K562 (cell line): Measurements from ENCODE around the gene CLIC5. TPM values are rescaled to one million over a fixed set of nuclear protein-coding genes. Genes with fewer than 3 reads are reported as not detected.

Source experiments
- ATAC-seq: fragments of 200-7000 bp; cut with Tn5 transposase; 3 replicates; pipeline ENCODE4 v1.9.1; 2020; ENCODE audit warnings: moderate library complexity
- BruUV-seq: library from RNA; stranded (reverse); fragments of 400-500 nt; replicated peaks from 2 replicates; lab custom pipeline; 2021; lab: Mats Ljungman, UMichigan
- CTCF ChIA-PET: fragments of 300-600 bp; formaldehyde crosslinking; extraction: SDS; loops from one replicate; lab custom pipeline; 2021; ENCODE audit warnings: low intra/inter-chr PET ratio; lab: Yijun Ruan, JAX
- POLR2A ChIA-PET: fragments of 300-600, 350-650 bp; sonication (Branson Sonifier 250); formaldehyde crosslinking; extraction: SDS; loops from one replicate; lab custom pipeline; 2021; ENCODE audit warnings: antibody characterized with exemption, inconsistent platforms; lab: Yijun Ruan, JAX
- DNase-seq, 4 experiments: peaks; one replicate each; pipeline versions ENCODE4 v3.0.0 to v3.0.0-alpha.2; 2011 to 2018; ENCODE audit warnings: low spot score in 3 of 4, mixed read lengths in 3 of 4; ENCODE audit errors: extremely low read depth in 1 of 4
- FAIRE-seq: peaks from 2 replicates; lab custom pipeline; 2011; peaks lifted over from hg19 to GRCh38; lab: Jason Lieb, UNC
- H2AFZ ChIP-seq: 2 replicates; pipeline ENCODE4 v1.6.0; 2011; ENCODE audit warnings: low read depth, low read length, control low read depth, inconsistent platforms
- H3K27ac ChIP-seq: fragments of 200-600 bp; 3 replicates; pipeline ENCODE4 v1.8.0; 2011; ENCODE audit warnings: low read depth, mild to moderate bottlenecking, control low read depth, inconsistent platforms, low read length, moderate library complexity, mixed read lengths; ENCODE audit errors: extremely low read depth
- H3K27me3 ChIP-seq, 2 experiments: fragments of 300-600 bp in 1 of 2; 2 replicates in 1 of 2; 3 replicates in 1 of 2; pipeline versions ENCODE4 v1.6.0 to v1.8.0; 2011; ENCODE audit warnings: inconsistent platforms in 2 of 2, low read length in 2 of 2, mild to moderate bottlenecking in 1 of 2, mixed read lengths in 1 of 2, moderate library complexity in 1 of 2; ENCODE audit not compliant: control insufficient read depth in 2 of 2, insufficient read depth in 2 of 2
- H3K36me3 ChIP-seq: fragments of 300-600 bp; 3 replicates; pipeline ENCODE4 v1.8.0; 2011; ENCODE audit warnings: mild to moderate bottlenecking, low read length, inconsistent platforms; ENCODE audit not compliant: control insufficient read depth, insufficient read depth
- H3K4me1 ChIP-seq, 2 experiments: fragments of 200-600 bp in 1 of 2; replicated peaks in 1 of 2; 2 replicates in 1 of 2; 3 replicates in 1 of 2; pipeline versions ENCODE4 v1.5.1 to v1.8.0; 2011; ENCODE audit warnings: inconsistent platforms in 2 of 2, low read length in 2 of 2, mild to moderate bottlenecking in 1 of 2, mixed read lengths in 1 of 2, moderate library complexity in 1 of 2; ENCODE audit not compliant: control insufficient read depth in 2 of 2, insufficient read depth in 2 of 2
- H3K4me2 ChIP-seq: 2 replicates; pipeline ENCODE4 v1.6.1; 2011; ENCODE audit warnings: low read length, control low read depth, inconsistent platforms, mixed read lengths; ENCODE audit not compliant: insufficient read depth
- H3K4me3 ChIP-seq: fragments of 200-600 bp; sonication (generic), shearing (Covaris generic); 2 replicates; pipeline ENCODE4 v1.5.1; 2016; ENCODE audit warnings: control low read depth, inconsistent platforms
- H3K79me2 ChIP-seq: fragments of 200-600 bp; 3 replicates; pipeline ENCODE4 v1.8.0; 2011; ENCODE audit warnings: low read length, inconsistent platforms; ENCODE audit not compliant: control insufficient read depth, insufficient read depth
- H3K9ac ChIP-seq, 2 experiments: 2 replicates each; pipeline versions ENCODE4 v1.6.0 to v1.6.1; 2011; ENCODE audit warnings: low read depth in 2 of 2, low read length in 2 of 2, control low read depth in 1 of 2, inconsistent platforms in 1 of 2, mild to moderate bottlenecking in 1 of 2, mixed read lengths in 1 of 2; ENCODE audit not compliant: insufficient read depth in 1 of 2
- H3K9me1 ChIP-seq: one replicate; pipeline ENCODE4 v1.6.0; 2011; ENCODE audit warnings: inconsistent platforms, mild to moderate bottlenecking, low read length, moderate library complexity; ENCODE audit not compliant: control insufficient read depth, insufficient read depth
- H3K9me3 ChIP-seq: replicated peaks from 2 replicates; pipeline ENCODE4 v1.5.1; 2011; ENCODE audit warnings: low read depth, low read length, inconsistent platforms; ENCODE audit not compliant: control insufficient read depth, insufficient read depth
- H4K20me1 ChIP-seq: replicated peaks from 2 replicates; pipeline ENCODE4 v1.6.1; 2011; ENCODE audit warnings: low read length, inconsistent platforms, mixed read lengths; ENCODE audit not compliant: control insufficient read depth, insufficient read depth
- C11orf30 ChIP-seq: fragments of 450-650 bp; IDR thresholded peaks from 2 replicates; pipeline ENCODE4 v1.6.1; 2016; ENCODE audit warnings: low read depth, mild to moderate bottlenecking
- LARP7 ChIP-seq: fragments of 450-650 bp; IDR thresholded peaks from 2 replicates; pipeline ENCODE4 v1.6.1; 2016
- LEF1 ChIP-seq: fragments of 450-650 bp; IDR thresholded peaks from 2 replicates; pipeline ENCODE4 v1.6.1; 2016; ENCODE audit warnings: mild to moderate bottlenecking
- NEUROD1 ChIP-seq: fragments of 150-350 bp; IDR thresholded peaks from 2 replicates; pipeline ENCODE4 v1.6.1; 2014; ENCODE audit warnings: borderline replicate concordance, low read length, low read depth; ENCODE audit not compliant: partially characterized antibody
- POLR2A ChIP-seq: fragments of 450-650 bp; conservative IDR thresholded peaks from 2 replicates; pipeline ENCODE4 v1.6.1; 2016
- SREBF1 ChIP-seq: fragments of 150-350 bp; IDR thresholded peaks from 2 replicates; pipeline ENCODE4 v1.6.1; 2014; ENCODE audit warnings: antibody characterized with exemption, low read depth, low read length, borderline replicate concordance
- SRF ChIP-seq, 2 experiments: fragments of 250-450, 450-650 bp in 1 of 2; sonication (Bioruptor Pico) in 1 of 2; sonication (generic) in 1 of 2; formaldehyde crosslinking; IDR thresholded peaks; 2 replicates each; pipeline versions ENCODE4 v1.5.0 to v1.5.1; 2020 to 2022; ENCODE audit warnings: mild to moderate bottlenecking in 1 of 2, missing genetic modification reagents in 1 of 2
- TCF15 ChIP-seq: fragments of 250-450 bp; sonication (Bioruptor Pico); IDR thresholded peaks from 2 replicates; pipeline ENCODE4 v1.8.0; 2022; ENCODE audit warnings: moderate library complexity, mild to moderate bottlenecking, inconsistent platforms
- U2AF2 ChIP-seq: fragments of 200-400 bp; formaldehyde crosslinking; optimal IDR thresholded peaks from 2 replicates; pipeline ENCODE3; 2017; ENCODE audit warnings: low read depth, mild to moderate bottlenecking, low read length
- XRCC5 ChIP-seq: fragments of 200-400 bp; formaldehyde crosslinking; IDR thresholded peaks from 2 replicates; pipeline ENCODE4 v1.6.1; 2017; ENCODE audit warnings: low read depth, mild to moderate bottlenecking, low read length
- WGBS: fragments of 100-300 bp; shearing (Covaris generic); methylation state at CpG from one replicate; pipeline ENCODE4 v1.1.6; 2016; ENCODE audit warnings: low coverage, mixed read lengths; ENCODE audit not compliant: insufficient coverage; ENCODE audit errors: missing lambda C conversion rate; 5-methylcytosine and 5-hydroxymethylcytosine counted together
- in situ Hi-C: fragments of 300-500 bp; cut with MboI; formaldehyde crosslinking; loops from 4 replicates; pipeline ENCODE4 v1.15.0; 2018; ENCODE audit warnings: inconsistent platforms, mixed read lengths
- intact Hi-C: fragments of 100-400 bp; cut with micrococcal nuclease; formaldehyde crosslinking; loops from 2 replicates; pipeline ENCODE4 v1.14.2; 2022
- polyA plus RNA-seq, 8 experiments: library from polyadenylated mRNA; depleted of rRNA in 4 of 8; stranded (reverse) in 5 of 8; unstranded in 3 of 8; fragments of >200 nt; fragmentation: Nextera tagmentation in 2 of 8; fragmentation: Illumina TruSeq in 1 of 8; extraction: Ambion mirVana in 2 of 8; extraction: Trizol in 1 of 8; gene quantifications; 2 replicates each; pipeline versions ENCODE4 v1.2.1 to v1.2.3, GENCODE V29; 2011 to 2014; ENCODE audit warnings: inconsistent platforms in 1 of 8, missing spikeins in 1 of 8
- total RNA-seq, 7 experiments: library from RNA; depleted of rRNA in 6 of 7; stranded (reverse); fragments of >200 nt in 6 of 7; fragmentation: Illumina TruSeq in 2 of 7; extraction: Trizol in 2 of 7; gene quantifications; 2 replicates each; pipeline versions ENCODE4 v1.2.1 to v1.2.3, GENCODE V29; 2011 to 2021; ENCODE audit warnings: low replicate concordance in 1 of 7
- TF ChIP-seq, protein P1 (sequence below), 2 experiments: fragments of 450-650 bp in 1 of 2; sonication (generic) in 1 of 2; formaldehyde crosslinking; conservative IDR thresholded peaks; 2 replicates each; pipeline versions ENCODE4 v1.4.0 to v1.8.1; 2020 to 2022; ENCODE audit warnings: mild to moderate bottlenecking in 1 of 2, missing genetic modification reagents in 1 of 2

Gene CLIC5
- total and polyA plus RNA-seq, 9 of the 15 experiments (the other 6 are each of a cell fraction or from before 2014, with no cell fraction given): 0.31 TPM; not detected in 8

DNA sequence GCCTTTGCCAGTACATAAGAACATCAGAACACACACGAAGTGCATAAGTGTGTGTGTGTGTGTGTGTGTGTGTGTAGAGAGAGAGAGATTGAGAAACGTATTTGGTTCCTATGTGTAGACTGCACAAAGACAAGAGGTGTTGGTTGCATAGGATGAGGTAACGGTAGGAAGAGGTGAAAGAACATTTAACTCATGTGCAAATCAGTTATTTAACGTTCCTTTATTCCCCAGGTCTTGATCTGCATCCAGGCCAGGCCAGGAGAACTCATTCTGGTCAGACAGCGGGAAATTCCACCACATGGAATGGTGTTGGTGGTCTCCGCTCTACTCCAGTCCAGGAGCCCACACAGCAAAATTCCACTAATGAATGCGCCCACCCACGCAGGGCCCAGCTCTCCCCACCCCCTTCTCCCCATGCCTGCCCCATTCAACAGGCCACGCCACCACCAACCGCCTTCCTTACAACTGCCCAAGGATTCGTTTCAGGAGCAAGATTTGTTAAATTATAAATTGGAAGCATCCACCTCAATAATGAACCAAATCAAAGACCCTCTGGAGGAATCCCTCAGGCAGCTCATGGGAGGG lies 86.8 kb downstream of the CLIC5 start:
- intact Hi-C loops: loop anchor here (10.0 kb wide), 1 partner anchor 284 kb away; no protein-coding TSS in a partner anchor
- TF ChIP-seq LEF1 (no peak), NEUROD1 (no peak), LARP7 (no peak), XRCC5 (no peak), U2AF2 (no peak), SREBF1 (no peak), C11orf30 (no peak), TCF15 (no peak), SRF (CRISPR knock-in tag; IDR thresholded peaks at IDR 0.05) (no peak), POLR2A (no peak)
- TF ChIP-seq, protein P1, sequence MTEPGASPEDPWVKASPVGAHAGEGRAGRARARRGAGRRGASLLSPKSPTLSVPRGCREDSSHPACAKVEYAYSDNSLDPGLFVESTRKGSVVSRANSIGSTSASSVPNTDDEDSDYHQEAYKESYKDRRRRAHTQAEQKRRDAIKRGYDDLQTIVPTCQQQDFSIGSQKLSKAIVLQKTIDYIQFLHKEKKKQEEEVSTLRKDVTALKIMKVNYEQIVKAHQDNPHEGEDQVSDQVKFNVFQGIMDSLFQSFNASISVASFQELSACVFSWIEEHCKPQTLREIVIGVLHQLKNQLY (CRISPR knock-in tag; conservative IDR thresholded peaks at IDR 0.05): no peak
- no TSS peak for BruUV-seq
- Histone ChIP-seq H4K20me1 (0 out of 2 replicates have a peak, but pooled peaks cover 3% of the 10 kb centered on the region), H3K4me1 (peaks cover 0 to 2% of the 10 kb centered on the region in 2 experiments; a peak in 1 of 5 replicates), H3K36me3 (no peaks in the 10 kb centered on the region), H3K9me3 (no peaks in the 10 kb centered on the region), H3K79me2 (no peaks in the 10 kb centered on the region), H3K27ac (no peak overlapping the region), H3K4me3 (no peak overlapping the region), H2AFZ (no peak overlapping the region), H3K9ac (no peak overlapping the region), H3K9me1 (no peaks in the 10 kb centered on the region), H3K4me2 (no peak overlapping the region), H3K27me3 (peaks cover 0 to 7% of the 10 kb centered on the region in 2 experiments; a peak in 2 of 5 replicates)
- in situ Hi-C loops: loop anchor here (10.0 kb wide), 1 partner anchor 1274 kb away; no protein-coding TSS in a partner anchor
- ATAC-seq (no peak), DNase-seq (no peak), FAIRE-seq (no peak)
- WGBS: 6% methylated on average over 11 of the region's 11 CpGs
- ChIA-PET POLR2A (interaction anchor here (0.9 kb wide), 1 partner anchor 1454 kb away, joined by 3 read pairs; no protein-coding TSS in a partner anchor), CTCF (no interaction called here)
